Peyer's patch (tissue), 4 donors: ENCODE measurements around the gene GAGE1.
"Not testable (repeated sequence)": the region's sequence is repeated elsewhere in the genome, so short reads cannot be mapped to it uniquely, and the experiment has no call there.

Experiments used
- CTCF ChIP-seq, 6 experiments: fragments of 450-650 bp in 4 of 6; fragments of 200-600 bp in 2 of 6; sonication (generic) in 1 of 6; IDR thresholded peaks; one replicate each; pipeline ENCODE4 v1.5.1; 2017 to 2019; ENCODE audit warnings: antibody characterized with exemption in 6 of 6, mild to moderate bottlenecking in 3 of 6, moderate library complexity in 1 of 6
- POLR2A ChIP-seq, 2 donors: fragments of 450-650 bp; IDR thresholded peaks; one replicate each; pipeline ENCODE4 v1.5.1; 2017; ENCODE audit warnings: antibody characterized with exemption in 2 of 2, mild to moderate bottlenecking in 2 of 2, moderate library complexity in 2 of 2

DNA sequence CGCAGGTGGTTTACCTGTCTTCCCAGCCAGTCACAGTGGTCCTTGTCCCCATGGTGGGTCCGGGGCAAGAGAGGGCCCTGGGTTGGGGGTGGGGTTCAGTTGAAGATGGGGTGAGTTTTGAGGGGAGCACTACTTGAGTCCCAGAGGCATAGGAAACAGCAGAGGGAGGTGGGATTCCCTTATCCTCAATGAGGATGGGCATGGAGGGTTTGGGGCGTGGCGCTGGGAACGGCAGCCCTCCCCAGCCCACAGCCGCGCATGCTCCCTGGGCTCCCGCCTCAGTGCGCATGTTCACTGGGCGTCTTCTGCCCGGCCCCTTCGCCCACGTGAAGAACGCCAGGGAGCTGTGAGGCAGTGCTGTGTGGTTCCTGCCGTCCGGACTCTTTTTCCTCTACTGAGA, 47.8 kb upstream of the GAGE1 start, which contains the start of gene GAGE12E:
- TF ChIP-seq CTCF, POLR2A (IDR thresholded peaks at IDR 0.05): not testable (repeated sequence)
